ENCODE measurements around the gene MFRP. TPM values are rescaled to one million over a fixed set of nuclear protein-coding genes. Genes with fewer than 3 reads are reported as not detected.

Gene MFRP
- total and polyA plus RNA-seq, 2 donors (not counting 1 experiment from before 2014, with no cell fraction given) = not detected

DNA sequence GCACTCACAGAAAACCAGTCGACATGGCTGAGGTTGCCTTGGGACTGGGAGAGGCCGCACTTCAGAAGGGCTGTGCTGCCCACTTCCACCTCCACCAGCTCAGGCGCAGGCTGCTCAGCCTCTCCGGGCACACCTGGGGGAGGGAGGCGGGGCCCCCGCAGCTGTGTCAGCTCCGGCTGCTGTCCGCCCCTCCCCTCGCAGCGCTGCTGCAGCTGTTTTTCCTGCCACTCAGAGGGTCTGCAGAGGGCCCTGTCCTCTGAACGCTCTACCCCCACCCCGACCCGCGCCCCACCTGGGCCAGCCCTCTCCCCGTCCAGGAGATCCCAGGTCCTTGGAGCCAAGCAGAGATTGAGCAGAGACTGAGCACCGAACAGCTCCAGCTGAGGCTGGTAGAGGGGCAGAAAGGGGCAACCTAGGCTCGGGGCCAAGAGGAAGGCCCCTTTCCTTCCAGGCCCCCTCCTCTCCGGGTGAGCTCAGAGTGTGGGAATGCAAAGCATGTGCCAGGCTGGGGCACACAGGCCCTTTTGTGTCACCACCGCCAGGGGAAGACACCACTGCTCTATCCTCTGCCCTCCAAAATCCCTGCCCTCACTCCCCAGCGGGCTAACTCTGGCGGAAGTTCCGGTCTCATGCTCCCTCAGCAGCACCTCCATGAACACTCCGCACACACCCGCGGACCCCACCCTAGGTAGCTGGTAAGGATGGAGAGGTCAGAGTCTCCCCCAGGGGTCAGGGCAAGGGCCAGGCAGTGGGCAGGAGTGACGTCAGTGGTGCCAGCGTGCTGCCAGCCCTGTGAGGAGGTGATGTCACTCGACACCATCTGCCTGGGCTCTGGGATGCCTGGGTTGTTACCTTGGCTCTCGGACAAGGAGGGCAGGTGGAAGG is 31.1 kb downstream of the MFRP start:
- Histone ChIP-seq H3K4me3 (replicated peaks in 1 of 4; ENCODE audit: control extremely low read depth in 1 of 4, insufficient read depth in 1 of 4, low read depth in 3 of 4, low read length in 4 of 4) (peak overlapping the region in 2 of 4 experiments; percentile 49 to 53), H3K4me1 (ENCODE audit: control insufficient read depth, extremely low read depth, insufficient read depth, low read length) (peaks cover 12% of the 10 kb centered on the region), H3K79me2 (ENCODE audit: control insufficient read depth, insufficient read depth, low read length) (no peaks in the 10 kb centered on the region), H3K27me3 (ENCODE audit: control insufficient read depth, insufficient read depth, low read length) (peaks cover 8% of the 10 kb centered on the region), H4K20me1 (ENCODE audit: control insufficient read depth, extremely low read depth, insufficient read depth, low read length) (no peaks in the 10 kb centered on the region), H3K4me2 (ENCODE audit: extremely low read depth, insufficient read depth, low read length) (peak overlapping the region; percentile 30), H3K9me3 (ENCODE audit: control insufficient read depth, insufficient read depth, low read depth, low read length) (no peaks in the 10 kb centered on the region), H3K9ac (ENCODE audit: insufficient read depth, low read length) (no peak overlapping the region), H3K27ac (ENCODE audit: insufficient read depth, low read length) (no peak overlapping the region), H2AFZ (ENCODE audit: low read length) (no peak overlapping the region), H3K36me3 (ENCODE audit: control insufficient read depth, insufficient read depth, low read length) (peaks cover 2% of the 10 kb centered on the region)
- TF ChIP-seq EZH2 (IDR thresholded peaks at IDR 0.05; ENCODE audit: low read length, missing control alignments) = no peak
- TF ChIP-seq, protein P1, sequence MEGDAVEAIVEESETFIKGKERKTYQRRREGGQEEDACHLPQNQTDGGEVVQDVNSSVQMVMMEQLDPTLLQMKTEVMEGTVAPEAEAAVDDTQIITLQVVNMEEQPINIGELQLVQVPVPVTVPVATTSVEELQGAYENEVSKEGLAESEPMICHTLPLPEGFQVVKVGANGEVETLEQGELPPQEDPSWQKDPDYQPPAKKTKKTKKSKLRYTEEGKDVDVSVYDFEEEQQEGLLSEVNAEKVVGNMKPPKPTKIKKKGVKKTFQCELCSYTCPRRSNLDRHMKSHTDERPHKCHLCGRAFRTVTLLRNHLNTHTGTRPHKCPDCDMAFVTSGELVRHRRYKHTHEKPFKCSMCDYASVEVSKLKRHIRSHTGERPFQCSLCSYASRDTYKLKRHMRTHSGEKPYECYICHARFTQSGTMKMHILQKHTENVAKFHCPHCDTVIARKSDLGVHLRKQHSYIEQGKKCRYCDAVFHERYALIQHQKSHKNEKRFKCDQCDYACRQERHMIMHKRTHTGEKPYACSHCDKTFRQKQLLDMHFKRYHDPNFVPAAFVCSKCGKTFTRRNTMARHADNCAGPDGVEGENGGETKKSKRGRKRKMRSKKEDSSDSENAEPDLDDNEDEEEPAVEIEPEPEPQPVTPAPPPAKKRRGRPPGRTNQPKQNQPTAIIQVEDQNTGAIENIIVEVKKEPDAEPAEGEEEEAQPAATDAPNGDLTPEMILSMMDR (conservative IDR thresholded peaks at IDR 0.05 in 1 of 2, IDR thresholded peaks at IDR 0.05 in 1 of 2; ENCODE audit: low read depth in 1 of 2, low read length in 2 of 2) = no peak
- peak in 1 of 2 donors; percentile 18 for DNase-seq (ENCODE audit: low read depth in 2 of 2)

DNA sequence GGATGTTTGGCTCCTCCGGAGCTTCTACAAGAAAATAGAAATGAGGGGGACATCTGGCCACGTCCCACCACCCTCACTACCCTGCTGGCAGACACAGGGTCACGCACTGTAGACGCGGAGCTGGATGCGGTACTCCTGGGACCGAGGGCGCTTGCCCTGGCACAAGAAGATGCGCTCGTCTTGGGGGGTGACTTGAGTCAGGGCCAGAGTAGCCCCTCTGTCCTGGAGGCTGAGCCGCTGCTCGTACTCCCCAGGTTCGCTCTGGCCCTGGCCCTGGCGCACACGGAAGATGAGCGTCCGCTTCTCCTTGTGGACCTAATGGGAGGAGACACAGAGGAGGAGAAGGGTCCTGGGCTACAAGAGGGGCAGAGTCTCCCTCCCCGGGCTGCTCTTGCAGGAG is 31.8 kb downstream of the MFRP start:
- no peak overlapping the region for H3K4me2 ChIP-seq (ENCODE audit: extremely low read depth, insufficient read depth, low read length)
- H3K9ac ChIP-seq (ENCODE audit: insufficient read depth, low read length) = no peak overlapping the region
- H3K27ac ChIP-seq (ENCODE audit: insufficient read depth, low read length) = no peak overlapping the region
- no peaks in the 10 kb centered on the region for H3K9me3 ChIP-seq (ENCODE audit: control insufficient read depth, insufficient read depth, low read depth, low read length)
- TF ChIP-seq, protein P1 (conservative IDR thresholded peaks at IDR 0.05 in 1 of 2, IDR thresholded peaks at IDR 0.05 in 1 of 2; ENCODE audit: low read depth in 1 of 2, low read length in 2 of 2) = no peak
- no peak for TF ChIP-seq EZH2 (IDR thresholded peaks at IDR 0.05; ENCODE audit: low read length, missing control alignments)
- H4K20me1 ChIP-seq (ENCODE audit: control insufficient read depth, extremely low read depth, insufficient read depth, low read length) = no peaks in the 10 kb centered on the region
- DNase-seq (ENCODE audit: low read depth in 2 of 2) = no peak
- no peak overlapping the region for H2AFZ ChIP-seq (ENCODE audit: low read length)
- peaks cover 2% of the 10 kb centered on the region for H3K36me3 ChIP-seq (ENCODE audit: control insufficient read depth, insufficient read depth, low read length)
- H3K4me3 ChIP-seq (replicated peaks in 1 of 4; ENCODE audit: control extremely low read depth in 1 of 4, insufficient read depth in 1 of 4, low read depth in 3 of 4, low read length in 4 of 4) = no peak overlapping the region
- no peaks in the 10 kb centered on the region for H3K79me2 ChIP-seq (ENCODE audit: control insufficient read depth, insufficient read depth, low read length)
- peaks cover 11% of the 10 kb centered on the region for H3K4me1 ChIP-seq (ENCODE audit: control insufficient read depth, extremely low read depth, insufficient read depth, low read length)
- H3K27me3 ChIP-seq (ENCODE audit: control insufficient read depth, insufficient read depth, low read length) = peaks cover 8% of the 10 kb centered on the region

DNA sequence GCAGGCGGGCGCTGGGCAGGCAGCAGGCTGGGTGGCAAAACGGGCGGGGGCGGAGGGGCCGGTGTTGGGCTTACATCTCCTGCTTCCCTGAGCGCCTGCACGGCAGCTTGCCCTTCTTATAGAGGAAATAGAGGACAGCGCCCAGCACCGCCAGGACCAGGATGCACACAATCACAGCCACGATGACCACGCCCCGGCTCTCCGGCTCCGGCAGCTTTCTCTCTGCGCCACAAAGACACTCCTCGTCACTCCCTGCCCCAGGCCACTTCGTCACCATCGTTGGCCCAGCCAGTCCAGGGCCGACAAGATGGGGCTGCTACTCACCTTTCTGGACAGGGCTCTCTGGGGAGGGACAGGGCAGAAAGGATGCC is 35.8 kb downstream of the MFRP start:
- TF ChIP-seq, protein P1 (conservative IDR thresholded peaks at IDR 0.05 in 1 of 2, IDR thresholded peaks at IDR 0.05 in 1 of 2; ENCODE audit: low read depth in 1 of 2, low read length in 2 of 2) = no peak
- TF ChIP-seq EZH2 (IDR thresholded peaks at IDR 0.05; ENCODE audit: low read length, missing control alignments) = no peak
- no peaks in the 10 kb centered on the region for H3K79me2 ChIP-seq (ENCODE audit: control insufficient read depth, insufficient read depth, low read length)
- no peak for DNase-seq (ENCODE audit: low read depth in 2 of 2)
- H3K9me3 ChIP-seq (ENCODE audit: control insufficient read depth, insufficient read depth, low read depth, low read length) = no peaks in the 10 kb centered on the region
- no peak overlapping the region for H3K27ac ChIP-seq (ENCODE audit: insufficient read depth, low read length)
- no peak overlapping the region for H3K4me2 ChIP-seq (ENCODE audit: extremely low read depth, insufficient read depth, low read length)
- no peak overlapping the region for H3K4me3 ChIP-seq (replicated peaks in 1 of 4; ENCODE audit: control extremely low read depth in 1 of 4, insufficient read depth in 1 of 4, low read depth in 3 of 4, low read length in 4 of 4)
- no peaks in the 10 kb centered on the region for H4K20me1 ChIP-seq (ENCODE audit: control insufficient read depth, extremely low read depth, insufficient read depth, low read length)
- no peak overlapping the region for H3K9ac ChIP-seq (ENCODE audit: insufficient read depth, low read length)
- peaks cover 5% of the 10 kb centered on the region for H3K27me3 ChIP-seq (ENCODE audit: control insufficient read depth, insufficient read depth, low read length)
- H3K4me1 ChIP-seq (ENCODE audit: control insufficient read depth, extremely low read depth, insufficient read depth, low read length) = peaks cover 8% of the 10 kb centered on the region
- H2AFZ ChIP-seq (ENCODE audit: low read length) = no peak overlapping the region
- H3K36me3 ChIP-seq (ENCODE audit: control insufficient read depth, insufficient read depth, low read length) = peaks cover 6% of the 10 kb centered on the region
